Peyer's patch (tissue), 4 donors: ENCODE results near the gene TMCO2.

Experiments
- CTCF ChIP-seq, 6 experiments: fragments of 450-650 bp in 4 of 6; fragments of 200-600 bp in 2 of 6; sonication (generic) in 1 of 6; IDR thresholded peaks; one replicate each; pipeline ENCODE4 v1.5.1; 2017 to 2019; ENCODE audit warnings: antibody characterized with exemption in 6 of 6, mild to moderate bottlenecking in 3 of 6, moderate library complexity in 1 of 6
- POLR2A ChIP-seq, 2 donors: fragments of 450-650 bp; IDR thresholded peaks; one replicate each; pipeline ENCODE4 v1.5.1; 2017; ENCODE audit warnings: antibody characterized with exemption in 2 of 2, mild to moderate bottlenecking in 2 of 2, moderate library complexity in 2 of 2

- TF ChIP-seq CTCF (IDR thresholded peaks at IDR 0.05) (no peak), POLR2A (IDR thresholded peaks at IDR 0.05) (no peak)
Observed at GRCh38 chr1:40232444-40232843, 15.3 kb upstream of the TMCO2 start.
